A549 (cell line): ENCODE results near the gene HEMGN.

Source experiments
- CEBPB ChIP-seq, 2 experiments: fragments of >200 bp in 1 of 2; sonication (Bioruptor Twin) in 1 of 2; formaldehyde crosslinking in 1 of 2; IDR thresholded peaks; 2 replicates each; pipeline ENCODE4 v1.6.1; 2012 to 2016
- CTCF ChIP-seq: fragments of >200 bp; sonication (Bioruptor Twin); formaldehyde crosslinking; IDR thresholded peaks from 3 replicates; pipeline ENCODE4 v1.5.1; 2016
- ELK1 ChIP-seq: fragments of 150-350 bp; IDR thresholded peaks from 2 replicates; pipeline ENCODE4 v1.6.1; 2014; ENCODE audit warnings: low read depth, mild to moderate bottlenecking, low read length
- EP300 ChIP-seq, 2 experiments: fragments of >200 bp; sonication (Bioruptor Twin); formaldehyde crosslinking; IDR thresholded peaks; 2 replicates in 1 of 2; 3 replicates in 1 of 2; pipeline ENCODE4 v1.6.1; 2016 to 2017
- HDAC2 ChIP-seq: fragments of 200-600 bp; sonication (generic); IDR thresholded peaks from 2 replicates; pipeline ENCODE4 v1.6.1; 2016
- KDM1A ChIP-seq: fragments of 200-600 bp; sonication (generic); IDR thresholded peaks from 2 replicates; pipeline ENCODE4 v1.6.1; 2016; ENCODE audit warnings: low read depth, mild to moderate bottlenecking
- POLR2A ChIP-seq: IDR thresholded peaks from 2 replicates; pipeline ENCODE4 v1.6.1; 2012; ENCODE audit warnings: mild to moderate bottlenecking, low read length
- RAD21 ChIP-seq, 2 experiments: fragments of >200 bp in 1 of 2; sonication (Bioruptor Twin) in 1 of 2; formaldehyde crosslinking in 1 of 2; IDR thresholded peaks in 1 of 2; conservative IDR thresholded peaks in 1 of 2; 2 replicates in 1 of 2; 3 replicates in 1 of 2; pipeline ENCODE4 v1.6.1; 2012 to 2018; ENCODE audit warnings: inconsistent platforms in 1 of 2
- RARB ChIP-seq: fragments of 250-450 bp; sonication (Bioruptor Pico); IDR thresholded peaks from 2 replicates; pipeline ENCODE4 v1.8.0; 2021; ENCODE audit warnings: mild to moderate bottlenecking, moderate library complexity
- RCOR1 ChIP-seq: fragments of 150-350 bp; IDR thresholded peaks from 2 replicates; pipeline ENCODE4 v1.6.1; 2014; ENCODE audit warnings: antibody characterized with exemption, low read length, low read depth
- SREBF2 ChIP-seq: fragments of 450-650 bp; IDR thresholded peaks from 2 replicates; pipeline ENCODE4 v1.6.1; 2014; ENCODE audit warnings: mild to moderate bottlenecking, moderate library complexity

DNA sequence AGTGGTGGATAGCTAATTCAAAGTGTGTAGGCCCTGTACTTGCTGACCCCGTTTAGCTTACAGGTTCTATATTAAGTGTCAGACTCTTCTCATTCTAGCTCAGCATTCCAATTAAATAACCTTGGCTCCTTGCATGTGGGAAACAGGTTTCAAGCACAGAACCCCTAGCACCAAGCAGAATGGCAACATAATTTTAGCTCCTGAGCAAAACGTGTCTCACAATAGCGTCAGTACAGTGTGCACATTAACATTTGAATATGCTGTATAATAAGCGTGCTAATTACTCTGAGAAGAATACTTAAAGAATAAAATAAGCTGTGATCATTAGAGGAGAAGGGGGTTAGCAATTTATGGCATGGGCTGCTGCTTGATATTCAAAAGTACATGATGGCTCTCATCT lies 24.2 kb upstream of the HEMGN start:
- no peak for TF ChIP-seq RAD21 (conservative IDR thresholded peaks at IDR 0.05 in 1 of 2, IDR thresholded peaks at IDR 0.05 in 1 of 2)
- no peak for TF ChIP-seq SREBF2
- no peak for TF ChIP-seq POLR2A
- TF ChIP-seq CTCF = no peak
- TF ChIP-seq RCOR1 = no peak
- no peak for TF ChIP-seq KDM1A
- no peak for TF ChIP-seq EP300 (IDR thresholded peaks at IDR 0.05)
- no peak for TF ChIP-seq HDAC2
- no peak for TF ChIP-seq CEBPB (IDR thresholded peaks at IDR 0.05)
- TF ChIP-seq ELK1 = no peak
- TF ChIP-seq RARB = no peak
